ENCODE measurements around the gene ORMDL2.

DNA sequence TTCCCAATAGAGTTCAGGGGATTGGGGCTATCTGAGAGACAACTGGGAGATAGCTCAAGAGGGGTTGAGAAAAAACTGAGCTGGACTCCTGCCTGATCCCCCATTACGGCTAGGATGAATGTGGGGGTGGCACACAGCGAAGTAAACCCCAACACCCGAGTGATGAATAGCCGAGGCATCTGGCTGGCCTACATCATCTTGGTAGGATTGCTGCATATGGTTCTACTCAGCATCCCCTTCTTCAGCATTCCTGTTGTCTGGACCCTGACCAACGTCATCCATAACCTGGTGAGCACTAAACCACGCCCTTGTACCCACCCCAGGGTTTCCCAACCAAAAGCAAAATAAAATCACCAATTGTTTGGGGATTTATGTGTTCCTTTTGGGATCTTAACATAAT, 1.0 kb downstream of the ORMDL2 start:
- TF ChIP-seq, protein P1, sequence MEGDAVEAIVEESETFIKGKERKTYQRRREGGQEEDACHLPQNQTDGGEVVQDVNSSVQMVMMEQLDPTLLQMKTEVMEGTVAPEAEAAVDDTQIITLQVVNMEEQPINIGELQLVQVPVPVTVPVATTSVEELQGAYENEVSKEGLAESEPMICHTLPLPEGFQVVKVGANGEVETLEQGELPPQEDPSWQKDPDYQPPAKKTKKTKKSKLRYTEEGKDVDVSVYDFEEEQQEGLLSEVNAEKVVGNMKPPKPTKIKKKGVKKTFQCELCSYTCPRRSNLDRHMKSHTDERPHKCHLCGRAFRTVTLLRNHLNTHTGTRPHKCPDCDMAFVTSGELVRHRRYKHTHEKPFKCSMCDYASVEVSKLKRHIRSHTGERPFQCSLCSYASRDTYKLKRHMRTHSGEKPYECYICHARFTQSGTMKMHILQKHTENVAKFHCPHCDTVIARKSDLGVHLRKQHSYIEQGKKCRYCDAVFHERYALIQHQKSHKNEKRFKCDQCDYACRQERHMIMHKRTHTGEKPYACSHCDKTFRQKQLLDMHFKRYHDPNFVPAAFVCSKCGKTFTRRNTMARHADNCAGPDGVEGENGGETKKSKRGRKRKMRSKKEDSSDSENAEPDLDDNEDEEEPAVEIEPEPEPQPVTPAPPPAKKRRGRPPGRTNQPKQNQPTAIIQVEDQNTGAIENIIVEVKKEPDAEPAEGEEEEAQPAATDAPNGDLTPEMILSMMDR (IDR thresholded peaks at IDR 0.05; ENCODE audit: low read depth, low read length), result no peak
- no peak for TF ChIP-seq EZH2phosphoT487 (IDR thresholded peaks at IDR 0.05; ENCODE audit: low read depth)

Data from OCI-LY3 (cell line).